ENCODE results near the gene ACER3.

DNA sequence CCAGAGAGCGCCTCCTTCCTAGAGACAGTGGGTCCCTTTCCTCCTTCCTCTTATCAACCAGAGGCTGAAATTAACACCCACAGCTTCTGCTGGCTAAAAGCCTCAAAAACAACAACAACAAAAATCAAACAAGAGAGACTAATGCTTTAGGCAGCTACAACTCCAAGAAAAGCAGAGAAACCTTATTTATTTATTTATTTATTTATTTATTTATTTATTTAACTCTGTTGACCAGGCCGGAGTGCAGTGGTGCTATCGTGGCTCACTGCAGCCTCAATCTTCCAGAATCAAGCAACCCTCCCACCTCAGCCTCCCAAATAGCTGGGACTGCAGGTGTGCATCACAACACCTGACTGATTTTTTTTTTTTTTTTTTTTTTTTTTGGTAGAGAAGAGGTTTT is 170.9 kb downstream of the ACER3 start:
- TF ChIP-seq, protein P1, sequence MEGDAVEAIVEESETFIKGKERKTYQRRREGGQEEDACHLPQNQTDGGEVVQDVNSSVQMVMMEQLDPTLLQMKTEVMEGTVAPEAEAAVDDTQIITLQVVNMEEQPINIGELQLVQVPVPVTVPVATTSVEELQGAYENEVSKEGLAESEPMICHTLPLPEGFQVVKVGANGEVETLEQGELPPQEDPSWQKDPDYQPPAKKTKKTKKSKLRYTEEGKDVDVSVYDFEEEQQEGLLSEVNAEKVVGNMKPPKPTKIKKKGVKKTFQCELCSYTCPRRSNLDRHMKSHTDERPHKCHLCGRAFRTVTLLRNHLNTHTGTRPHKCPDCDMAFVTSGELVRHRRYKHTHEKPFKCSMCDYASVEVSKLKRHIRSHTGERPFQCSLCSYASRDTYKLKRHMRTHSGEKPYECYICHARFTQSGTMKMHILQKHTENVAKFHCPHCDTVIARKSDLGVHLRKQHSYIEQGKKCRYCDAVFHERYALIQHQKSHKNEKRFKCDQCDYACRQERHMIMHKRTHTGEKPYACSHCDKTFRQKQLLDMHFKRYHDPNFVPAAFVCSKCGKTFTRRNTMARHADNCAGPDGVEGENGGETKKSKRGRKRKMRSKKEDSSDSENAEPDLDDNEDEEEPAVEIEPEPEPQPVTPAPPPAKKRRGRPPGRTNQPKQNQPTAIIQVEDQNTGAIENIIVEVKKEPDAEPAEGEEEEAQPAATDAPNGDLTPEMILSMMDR (IDR thresholded peaks at IDR 0.05; ENCODE audit: insufficient read depth, low read length): no peak
- TF ChIP-seq, protein P2, sequence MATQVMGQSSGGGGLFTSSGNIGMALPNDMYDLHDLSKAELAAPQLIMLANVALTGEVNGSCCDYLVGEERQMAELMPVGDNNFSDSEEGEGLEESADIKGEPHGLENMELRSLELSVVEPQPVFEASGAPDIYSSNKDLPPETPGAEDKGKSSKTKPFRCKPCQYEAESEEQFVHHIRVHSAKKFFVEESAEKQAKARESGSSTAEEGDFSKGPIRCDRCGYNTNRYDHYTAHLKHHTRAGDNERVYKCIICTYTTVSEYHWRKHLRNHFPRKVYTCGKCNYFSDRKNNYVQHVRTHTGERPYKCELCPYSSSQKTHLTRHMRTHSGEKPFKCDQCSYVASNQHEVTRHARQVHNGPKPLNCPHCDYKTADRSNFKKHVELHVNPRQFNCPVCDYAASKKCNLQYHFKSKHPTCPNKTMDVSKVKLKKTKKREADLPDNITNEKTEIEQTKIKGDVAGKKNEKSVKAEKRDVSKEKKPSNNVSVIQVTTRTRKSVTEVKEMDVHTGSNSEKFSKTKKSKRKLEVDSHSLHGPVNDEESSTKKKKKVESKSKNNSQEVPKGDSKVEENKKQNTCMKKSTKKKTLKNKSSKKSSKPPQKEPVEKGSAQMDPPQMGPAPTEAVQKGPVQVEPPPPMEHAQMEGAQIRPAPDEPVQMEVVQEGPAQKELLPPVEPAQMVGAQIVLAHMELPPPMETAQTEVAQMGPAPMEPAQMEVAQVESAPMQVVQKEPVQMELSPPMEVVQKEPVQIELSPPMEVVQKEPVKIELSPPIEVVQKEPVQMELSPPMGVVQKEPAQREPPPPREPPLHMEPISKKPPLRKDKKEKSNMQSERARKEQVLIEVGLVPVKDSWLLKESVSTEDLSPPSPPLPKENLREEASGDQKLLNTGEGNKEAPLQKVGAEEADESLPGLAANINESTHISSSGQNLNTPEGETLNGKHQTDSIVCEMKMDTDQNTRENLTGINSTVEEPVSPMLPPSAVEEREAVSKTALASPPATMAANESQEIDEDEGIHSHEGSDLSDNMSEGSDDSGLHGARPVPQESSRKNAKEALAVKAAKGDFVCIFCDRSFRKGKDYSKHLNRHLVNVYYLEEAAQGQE (IDR thresholded peaks at IDR 0.05; ENCODE audit: insufficient replicate concordance, low read depth): no peak

All from HL-60 (cell line).